C4-2B (cell line): ENCODE results near the gene TTC28.

Source experiments
- H3K27ac ChIP-seq: fragments of 450-650 bp; 2 replicates; pipeline ENCODE4 v1.5.1; 2017
- ZFX ChIP-seq: fragments of 450-650 bp; IDR thresholded peaks from 2 replicates; pipeline ENCODE4 v1.6.1; 2017
- TF ChIP-seq, protein P1 (sequence below): fragments of 450-650 bp; conservative IDR thresholded peaks from 2 replicates; pipeline ENCODE4 v1.5.1; 2017; ENCODE audit warnings: mild to moderate bottlenecking

The TTC28 gene

DNA sequence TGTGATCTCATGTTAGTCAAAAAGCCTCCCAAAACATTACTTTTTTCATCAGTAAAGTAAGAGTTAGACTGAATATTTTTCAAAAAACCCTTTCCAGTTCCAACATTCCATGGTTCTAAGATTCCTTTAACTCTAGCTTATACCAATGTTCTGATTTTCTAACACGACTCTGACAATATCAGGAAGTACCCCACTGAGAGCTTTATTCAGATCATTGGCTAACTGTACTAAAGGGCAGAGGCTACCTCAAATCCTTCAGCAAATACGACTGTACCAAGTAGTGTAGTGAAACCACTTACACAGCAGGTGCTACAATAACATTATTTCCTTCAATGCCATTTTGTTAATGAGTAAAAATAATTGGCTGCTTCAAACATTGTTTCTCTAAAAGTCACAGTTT lies 547.2 kb downstream of the TTC28 start:
- no peak for TF ChIP-seq ZFX
- TF ChIP-seq, protein P1, sequence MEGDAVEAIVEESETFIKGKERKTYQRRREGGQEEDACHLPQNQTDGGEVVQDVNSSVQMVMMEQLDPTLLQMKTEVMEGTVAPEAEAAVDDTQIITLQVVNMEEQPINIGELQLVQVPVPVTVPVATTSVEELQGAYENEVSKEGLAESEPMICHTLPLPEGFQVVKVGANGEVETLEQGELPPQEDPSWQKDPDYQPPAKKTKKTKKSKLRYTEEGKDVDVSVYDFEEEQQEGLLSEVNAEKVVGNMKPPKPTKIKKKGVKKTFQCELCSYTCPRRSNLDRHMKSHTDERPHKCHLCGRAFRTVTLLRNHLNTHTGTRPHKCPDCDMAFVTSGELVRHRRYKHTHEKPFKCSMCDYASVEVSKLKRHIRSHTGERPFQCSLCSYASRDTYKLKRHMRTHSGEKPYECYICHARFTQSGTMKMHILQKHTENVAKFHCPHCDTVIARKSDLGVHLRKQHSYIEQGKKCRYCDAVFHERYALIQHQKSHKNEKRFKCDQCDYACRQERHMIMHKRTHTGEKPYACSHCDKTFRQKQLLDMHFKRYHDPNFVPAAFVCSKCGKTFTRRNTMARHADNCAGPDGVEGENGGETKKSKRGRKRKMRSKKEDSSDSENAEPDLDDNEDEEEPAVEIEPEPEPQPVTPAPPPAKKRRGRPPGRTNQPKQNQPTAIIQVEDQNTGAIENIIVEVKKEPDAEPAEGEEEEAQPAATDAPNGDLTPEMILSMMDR, result no peak
- no peak overlapping the region for H3K27ac ChIP-seq

DNA sequence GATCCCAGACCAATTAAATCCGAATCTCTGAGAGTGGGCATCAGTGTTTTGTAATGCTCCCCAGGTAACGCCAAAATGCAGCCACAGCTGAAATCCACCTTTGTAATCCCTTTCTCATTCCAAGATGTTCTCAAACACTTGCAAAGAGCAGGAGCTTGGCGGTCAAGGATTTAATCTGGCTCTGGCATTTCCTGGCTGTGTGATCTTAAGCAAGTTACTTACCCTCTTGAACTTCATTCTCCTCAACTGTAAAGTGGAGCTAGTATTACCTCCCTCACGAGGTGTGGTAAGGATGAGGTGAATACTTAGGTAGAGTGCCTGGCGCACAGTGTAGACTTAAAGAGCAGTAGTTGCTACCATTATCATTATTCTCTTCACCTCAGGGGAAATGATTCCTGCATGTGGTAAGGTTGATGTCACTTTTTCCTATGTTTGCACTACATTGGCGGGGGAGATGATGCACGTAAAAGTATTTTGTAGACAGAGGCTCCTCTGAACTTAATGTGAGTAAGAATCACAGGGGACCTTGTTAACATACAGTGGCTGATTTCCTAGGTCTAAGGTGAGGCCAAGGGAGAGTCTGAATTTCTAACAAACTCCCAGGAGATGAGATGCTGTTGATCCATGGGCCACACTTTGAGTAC lies 550.2 kb downstream of the TTC28 start:
- H3K27ac ChIP-seq, result no peak overlapping the region
- TF ChIP-seq ZFX, result no peak
- TF ChIP-seq, protein P1, result no peak

DNA sequence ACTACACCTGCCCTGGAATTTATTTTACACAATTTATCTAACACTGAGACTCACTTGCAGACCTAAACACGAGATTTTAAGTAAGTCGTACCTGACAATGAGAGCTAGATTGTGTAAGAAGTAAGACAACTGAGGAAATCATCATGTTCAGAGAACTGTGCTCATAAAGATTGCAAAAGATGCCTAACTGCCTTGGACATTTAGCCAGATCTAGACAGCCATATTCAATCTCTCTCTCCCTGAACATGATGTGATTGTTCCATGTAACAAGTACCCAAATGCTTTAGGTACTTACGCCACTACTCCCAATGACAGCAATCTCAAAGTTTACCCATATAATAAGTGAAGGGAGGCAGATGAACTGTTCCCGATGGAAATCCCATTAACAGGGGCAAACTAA lies 550.8 kb downstream of the TTC28 start:
- H3K27ac ChIP-seq, result no peak overlapping the region
- TF ChIP-seq, protein P1, result no peak
- TF ChIP-seq ZFX, result no peak

DNA sequence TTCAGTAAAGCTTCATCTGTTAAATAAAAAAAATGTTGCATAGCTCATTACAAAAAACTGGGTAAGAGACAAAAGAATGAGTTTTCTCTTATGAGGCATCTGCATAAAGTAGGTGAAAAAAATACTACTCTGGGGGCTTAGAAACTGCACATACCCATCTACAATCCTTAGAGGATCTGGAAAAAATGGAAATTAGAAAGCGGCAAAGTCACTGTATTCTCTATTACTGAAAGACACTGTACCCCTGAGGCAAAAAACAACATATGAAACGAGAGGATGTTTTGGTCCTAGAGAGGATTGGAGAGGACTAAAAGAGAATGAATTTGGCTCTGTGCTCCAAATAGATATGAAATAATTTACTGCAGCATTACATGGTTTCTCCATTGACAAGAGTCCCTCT lies 553.8 kb downstream of the TTC28 start:
- H3K27ac ChIP-seq, result no peak overlapping the region
- no peak for TF ChIP-seq ZFX
- TF ChIP-seq, protein P1, result no peak

DNA sequence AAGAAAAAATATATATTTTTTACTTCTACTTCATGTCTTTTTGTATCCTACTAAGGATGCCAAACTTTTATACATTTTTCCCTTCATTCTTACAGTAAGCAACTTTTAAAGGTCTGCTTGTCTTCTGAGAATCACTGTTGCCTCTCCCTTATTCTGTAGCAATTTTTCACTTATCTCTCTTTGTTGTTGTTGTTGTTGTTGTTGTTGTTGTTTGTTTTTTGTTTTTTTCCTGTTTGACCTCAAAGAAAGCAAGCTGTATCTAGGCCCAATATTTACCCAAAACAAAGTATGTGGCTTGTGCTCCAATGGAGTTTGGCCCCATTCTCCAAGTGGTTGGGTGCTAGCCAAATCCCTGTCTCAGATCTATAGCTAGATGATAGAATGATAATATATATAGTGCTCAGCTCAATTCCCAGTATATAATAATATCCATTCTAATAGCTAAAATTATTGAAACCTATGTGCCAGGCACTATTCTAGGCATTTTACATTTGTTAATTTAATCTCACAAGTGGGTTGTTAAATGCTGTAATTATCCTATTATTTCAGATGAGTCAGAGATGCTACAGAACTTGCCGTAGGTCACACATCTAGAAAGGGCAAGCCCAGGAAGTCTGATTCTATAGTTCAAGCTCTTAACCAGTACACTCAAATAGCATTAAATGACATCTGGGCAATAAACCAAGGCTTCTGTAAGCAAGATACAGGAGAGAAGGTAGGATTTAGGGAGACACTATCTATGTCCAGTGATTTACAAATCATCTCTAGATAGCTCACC lies 555.5 kb downstream of the TTC28 start:
- H3K27ac ChIP-seq, result no peak overlapping the region
- TF ChIP-seq ZFX, result no peak
- TF ChIP-seq, protein P1, result no peak

DNA sequence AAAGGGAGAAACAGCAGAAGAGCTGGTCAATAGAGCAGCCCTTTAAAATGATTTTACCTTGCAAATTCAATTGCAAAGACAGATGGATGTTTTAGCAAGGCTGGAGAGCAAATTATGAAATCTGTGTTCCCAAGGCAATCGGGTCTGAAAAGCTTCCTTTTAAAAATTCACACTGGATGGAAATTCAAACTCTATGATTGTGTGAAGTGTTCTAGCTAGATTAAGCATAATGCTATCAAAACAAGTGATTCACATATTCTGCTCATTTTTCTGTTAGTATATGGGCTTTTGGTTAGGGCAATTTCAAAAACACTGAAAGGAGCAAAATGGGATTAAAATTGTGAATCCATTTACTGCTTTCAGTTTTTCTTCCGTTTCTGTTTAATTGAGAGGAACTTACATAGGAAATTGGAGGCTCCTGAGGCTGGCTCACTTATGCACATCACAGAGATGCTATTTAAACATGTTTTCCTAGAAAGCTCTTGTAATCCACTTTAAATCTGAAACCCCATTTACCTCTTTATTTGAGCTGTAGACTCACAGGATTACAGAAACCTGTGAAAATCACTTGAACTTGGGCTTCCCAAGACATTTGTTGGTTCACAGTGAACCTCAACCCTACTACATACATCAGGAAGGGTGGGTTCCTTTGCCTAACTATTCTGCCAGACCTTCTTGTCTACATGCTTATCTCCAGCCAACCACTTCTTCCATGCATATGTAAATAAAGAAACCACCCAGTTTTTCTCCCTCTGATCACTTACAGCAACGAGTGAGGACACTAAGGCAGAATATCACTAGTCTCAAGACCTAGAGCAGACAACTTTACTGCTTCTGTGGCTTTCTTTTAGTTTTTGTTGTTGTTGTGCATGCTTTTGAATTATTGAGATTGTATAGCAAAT lies 558.7 kb downstream of the TTC28 start:
- H3K27ac ChIP-seq, result no peak overlapping the region
- TF ChIP-seq, protein P1, result no peak
- TF ChIP-seq ZFX, result no peak
